Neural progenitor cell (in vitro differentiated cells): ENCODE measurements around the gene PPP6R3. TPM values are rescaled to one million over a fixed set of nuclear protein-coding genes. Genes with fewer than 3 reads are reported as not detected.

ENCODE experiments used
- DNase-seq: peaks from one replicate; pipeline ENCODE4 v3.0.0-alpha.2; 2016; ENCODE audit warnings: low spot score
- H2AFZ ChIP-seq: fragments of 200-600 bp; sonication (generic); replicated peaks from 2 replicates; pipeline ENCODE4 v1.6.1; 2016; ENCODE audit warnings: antibody characterized with exemption
- H3F3A ChIP-seq: fragments of 200-600 bp; sonication (generic); 2 replicates; pipeline ENCODE4 v1.6.1; 2016; ENCODE audit warnings: antibody characterized with exemption, low read depth
- H3K27ac ChIP-seq: fragments of 200-600 bp; sonication (generic); 2 replicates; pipeline ENCODE4 v1.5.1; 2016; ENCODE audit warnings: mild to moderate bottlenecking
- H3K27me3 ChIP-seq: fragments of 200-600 bp; sonication (generic); 2 replicates; pipeline ENCODE4 v1.6.1; 2016; ENCODE audit warnings: mild to moderate bottlenecking, moderate library complexity
- H3K36me3 ChIP-seq: fragments of 200-600 bp; sonication (generic); 2 replicates; pipeline ENCODE4 v1.5.1; 2016
- H3K4me1 ChIP-seq: fragments of 200-600 bp; sonication (generic); 2 replicates; pipeline ENCODE4 v1.6.1; 2016; ENCODE audit warnings: mixed run types
- H3K4me2 ChIP-seq: fragments of 200-600 bp; sonication (generic); 2 replicates; pipeline ENCODE4 v1.6.1; 2016
- H3K4me3 ChIP-seq: fragments of 200-600 bp; sonication (generic); 2 replicates; pipeline ENCODE4 v1.5.1; 2016
- H3K79me2 ChIP-seq: fragments of 200-600 bp; sonication (generic); 2 replicates; pipeline ENCODE4 v1.6.1; 2016; ENCODE audit warnings: low read depth
- H3K9ac ChIP-seq: fragments of 200-600 bp; sonication (generic); 2 replicates; pipeline ENCODE4 v1.6.1; 2016
- H3K9me3 ChIP-seq: fragments of 200-600 bp; sonication (generic); 2 replicates; pipeline ENCODE4 v1.5.1; 2016; ENCODE audit warnings: low read depth
- H4K20me1 ChIP-seq: fragments of 200-600 bp; sonication (generic); 2 replicates; pipeline ENCODE4 v1.6.1; 2016; ENCODE audit warnings: low read depth
- H3K27ac Mint-ChIP-seq: 3 replicates; pipeline ENCODE4 v1.8.0; 2021; ENCODE audit warnings: mixed read lengths
- H3K27me3 Mint-ChIP-seq: 2 replicates; pipeline ENCODE4 v1.8.0; 2022; ENCODE audit warnings: low read depth, mild to moderate bottlenecking, inconsistent platforms, moderate library complexity, mixed read lengths; ENCODE audit not compliant: insufficient read depth
- H3K36me3 Mint-ChIP-seq: 3 replicates; pipeline ENCODE4 v1.8.0; 2021; ENCODE audit warnings: mixed read lengths
- H3K4me1 Mint-ChIP-seq: 3 replicates; pipeline ENCODE4 v1.8.0; 2021; ENCODE audit warnings: mixed read lengths
- H3K4me3 Mint-ChIP-seq: 3 replicates; pipeline ENCODE4 v1.8.0; 2021; ENCODE audit warnings: mild to moderate bottlenecking, moderate library complexity, mixed read lengths
- H3K9me3 Mint-ChIP-seq: 3 replicates; pipeline ENCODE4 v1.8.0; 2020; ENCODE audit warnings: mixed read lengths
- CTCF ChIP-seq: fragments of 200-600 bp; sonication (generic); IDR thresholded peaks from 2 replicates; pipeline ENCODE4 v1.5.1; 2017; ENCODE audit warnings: antibody characterized with exemption, mild to moderate bottlenecking
- EZH2 ChIP-seq: fragments of 200-600 bp; sonication (generic); IDR thresholded peaks from 2 replicates; pipeline ENCODE4 v1.6.1; 2017; ENCODE audit warnings: antibody characterized with exemption, mild to moderate bottlenecking, moderate library complexity
- EZH2phosphoT487 ChIP-seq: fragments of 200-600 bp; sonication (generic); IDR thresholded peaks from 2 replicates; pipeline ENCODE4 v1.6.1; 2017; ENCODE audit warnings: antibody characterized with exemption
- total RNA-seq: library from RNA; depleted of rRNA; stranded (reverse); fragments of >200 nt; gene quantifications from 2 replicates; pipeline ENCODE4 v1.2.3, GENCODE V29; 2015; ENCODE audit warnings: low replicate concordance

PPP6R3 gene
- total RNA-seq, 1 donor from 2014 or later = 197 TPM

GRCh38 chr11:68418648-68419047 is 41.9 kb upstream of the PPP6R3 start:
- no peaks in the 10 kb centered on the region for H3K4me1 ChIP-seq
- no peaks in the 10 kb centered on the region for H3K9me3 ChIP-seq
- no peaks in the 10 kb centered on the region for H3F3A ChIP-seq
- Mint-ChIP-seq H3K4me3 (no peak overlapping the region), H3K36me3 (peaks cover 21% of the 10 kb centered on the region), H3K27me3 (no peaks in the 10 kb centered on the region), H3K4me1 (peaks cover 19% of the 10 kb centered on the region), H3K27ac (no peak overlapping the region), H3K9me3 (no peaks in the 10 kb centered on the region)
- no peak overlapping the region for H3K9ac ChIP-seq
- H3K27me3 ChIP-seq = no peaks in the 10 kb centered on the region
- no peaks in the 10 kb centered on the region for H3K36me3 ChIP-seq
- H3K4me2 ChIP-seq = no peak overlapping the region
- no peak for DNase-seq
- H3K79me2 ChIP-seq = no peaks in the 10 kb centered on the region
- no peak overlapping the region for H2AFZ ChIP-seq
- no peak overlapping the region for H3K27ac ChIP-seq
- no peak overlapping the region for H3K4me3 ChIP-seq
- no peaks in the 10 kb centered on the region for H4K20me1 ChIP-seq
- TF ChIP-seq EZH2 (no peak), EZH2phosphoT487 (no peak), CTCF (no peak)

- no peaks in the 10 kb centered on the region for H3K27me3 Mint-ChIP-seq
- H3K36me3 ChIP-seq = no peaks in the 10 kb centered on the region
Observed at GRCh38 chr11:68420171-68420570, 40.4 kb upstream of the PPP6R3 start.

GRCh38 chr11:68423481-68423880 is 37.1 kb upstream of the PPP6R3 start:
- Histone ChIP-seq H3K9ac (no peak overlapping the region), H3K79me2 (no peaks in the 10 kb centered on the region), H2AFZ (no peak overlapping the region), H3K9me3 (no peaks in the 10 kb centered on the region), H3K36me3 (no peaks in the 10 kb centered on the region), H3K27ac (no peak overlapping the region), H3K4me1 (no peaks in the 10 kb centered on the region), H3K27me3 (no peaks in the 10 kb centered on the region), H3K4me2 (no peak overlapping the region), H4K20me1 (no peaks in the 10 kb centered on the region), H3K4me3 (no peak overlapping the region), H3F3A (no peaks in the 10 kb centered on the region)
- peaks cover 21% of the 10 kb centered on the region for H3K4me1 Mint-ChIP-seq
- no peak overlapping the region for H3K4me3 Mint-ChIP-seq
- H3K9me3 Mint-ChIP-seq = peaks cover 4% of the 10 kb centered on the region
- peaks cover 17% of the 10 kb centered on the region for H3K36me3 Mint-ChIP-seq
- no peak for DNase-seq
- H3K27ac Mint-ChIP-seq = no peak overlapping the region
- no peaks in the 10 kb centered on the region for H3K27me3 Mint-ChIP-seq
- no peak for TF ChIP-seq EZH2phosphoT487
- no peak for TF ChIP-seq CTCF
- no peak for TF ChIP-seq EZH2

More at GRCh38 chr11:68420171-68420570, 40.4 kb upstream of the PPP6R3 start:
- Mint-ChIP-seq H3K4me3 (no peak overlapping the region), H3K27ac (no peak overlapping the region), H3K36me3 (peaks cover 21% of the 10 kb centered on the region), H3K4me1 (peaks cover 19% of the 10 kb centered on the region), H3K9me3 (no peaks in the 10 kb centered on the region)
- Histone ChIP-seq H3F3A (no peaks in the 10 kb centered on the region), H3K4me1 (no peaks in the 10 kb centered on the region), H3K9me3 (no peaks in the 10 kb centered on the region), H3K4me3 (no peak overlapping the region), H3K27ac (no peak overlapping the region), H3K27me3 (no peaks in the 10 kb centered on the region), H3K9ac (no peak overlapping the region), H2AFZ (no peak overlapping the region), H3K79me2 (no peaks in the 10 kb centered on the region), H4K20me1 (no peaks in the 10 kb centered on the region), H3K4me2 (no peak overlapping the region)
- no peak for DNase-seq
- TF ChIP-seq CTCF (no peak), EZH2 (no peak), EZH2phosphoT487 (no peak)
